ENCODE measurements around the gene FAM3B. TPM values are rescaled to one million over a fixed set of nuclear protein-coding genes. Genes with fewer than 3 reads are reported as not detected.

FAM3B gene
- total and polyA plus RNA-seq, 2 donors from 2014 or later, result 19.4 to 44.4 TPM

GRCh38 chr21:41393876-41394465 is 77.4 kb downstream of the FAM3B start:
- Histone ChIP-seq H3K9ac (ENCODE audit: low read length in 3 of 3) (no peak overlapping the region), H3K27me3 (ENCODE audit: control insufficient read depth, insufficient read depth, low read length) (no peaks in the 10 kb centered on the region), H3K9me3 (ENCODE audit: control insufficient read depth in 2 of 3, insufficient read depth in 1 of 3, low read length in 3 of 3) (no peaks in the 10 kb centered on the region), H3K4me1 (ENCODE audit: control insufficient read depth in 2 of 3, insufficient read depth in 2 of 3, low read depth in 1 of 3, low read length in 3 of 3) (no peaks in the 10 kb centered on the region), H3K27ac (ENCODE audit: low read depth in 2 of 2, low read length in 2 of 2) (no peak overlapping the region), H3K4me3 (ENCODE audit: low read length in 3 of 3) (no peak overlapping the region), H3K36me3 (ENCODE audit: control insufficient read depth in 2 of 3, insufficient read depth in 3 of 3, low read length in 3 of 3) (no peaks in the 10 kb centered on the region)
- DNase-seq (peak in 1 of 5 donors; percentile 25), FAIRE-seq (no peak)
- intact Hi-C loops (cut with DNase I), result no loop called here
- TF ChIP-seq CTCF (IDR thresholded peaks at IDR 0.05; ENCODE audit: borderline replicate concordance, extremely low read depth, insufficient read depth), result no peak

GRCh38 chr21:41396558-41397075 is 80.0 kb downstream of the FAM3B start:
- H3K27me3 ChIP-seq (ENCODE audit: control insufficient read depth, insufficient read depth, low read length), result no peaks in the 10 kb centered on the region
- intact Hi-C loops (cut with DNase I), result no loop called here
- FAIRE-seq, result no peak
- no peak overlapping the region for H3K4me3 ChIP-seq (ENCODE audit: low read length in 3 of 3)
- DNase-seq, result peak; percentile 41 to 88 (median 45)
- no peaks in the 10 kb centered on the region for H3K4me1 ChIP-seq (ENCODE audit: control insufficient read depth in 2 of 3, insufficient read depth in 2 of 3, low read depth in 1 of 3, low read length in 3 of 3)
- H3K9ac ChIP-seq (ENCODE audit: low read length in 3 of 3), result no peak overlapping the region
- H3K27ac ChIP-seq (ENCODE audit: low read depth in 2 of 2, low read length in 2 of 2), result no peak overlapping the region
- H3K9me3 ChIP-seq (ENCODE audit: control insufficient read depth in 2 of 3, insufficient read depth in 1 of 3, low read length in 3 of 3), result no peaks in the 10 kb centered on the region
- no peak for TF ChIP-seq CTCF (IDR thresholded peaks at IDR 0.05; ENCODE audit: borderline replicate concordance, extremely low read depth, insufficient read depth)
- no peaks in the 10 kb centered on the region for H3K36me3 ChIP-seq (ENCODE audit: control insufficient read depth in 2 of 3, insufficient read depth in 3 of 3, low read length in 3 of 3)

- no peak for TF ChIP-seq CTCF (IDR thresholded peaks at IDR 0.05; ENCODE audit: borderline replicate concordance, extremely low read depth, insufficient read depth)
- Histone ChIP-seq H3K4me1 (ENCODE audit: control insufficient read depth in 2 of 3, insufficient read depth in 2 of 3, low read depth in 1 of 3, low read length in 3 of 3) (no peaks in the 10 kb centered on the region), H3K27ac (ENCODE audit: low read depth in 2 of 2, low read length in 2 of 2) (no peak overlapping the region), H3K9ac (ENCODE audit: low read length in 3 of 3) (no peak overlapping the region), H3K36me3 (ENCODE audit: control insufficient read depth in 2 of 3, insufficient read depth in 3 of 3, low read length in 3 of 3) (peaks cover 0 to 2% (median 0%) of the 10 kb centered on the region in 3 donors), H3K4me3 (ENCODE audit: low read length in 3 of 3) (no peak overlapping the region), H3K9me3 (ENCODE audit: control insufficient read depth in 2 of 3, insufficient read depth in 1 of 3, low read length in 3 of 3) (no peaks in the 10 kb centered on the region), H3K27me3 (ENCODE audit: control insufficient read depth, insufficient read depth, low read length) (no peaks in the 10 kb centered on the region)
- no peak for FAIRE-seq
- intact Hi-C loops (cut with DNase I), result no loop called here
- DNase-seq, result peak in 1 of 5 donors; percentile 23
These were observed 80.9 kb downstream of the FAM3B start for GRCh38 chr21:41397471-41397891.

Data from kidney (tissue), 14 donors.